A673 (cell line): Measurements from ENCODE around the gene NFATC3.

Source experiments
- EZH2 ChIP-seq: fragments of 200-600 bp; sonication (generic); IDR thresholded peaks from 2 replicates; pipeline ENCODE4 v1.6.1; 2017; ENCODE audit warnings: borderline replicate concordance, low read depth, mild to moderate bottlenecking, mixed read lengths, antibody characterized with exemption, low read length; ENCODE audit not compliant: poor library complexity, severe bottlenecking
- TF ChIP-seq, protein P1 (sequence below): fragments of 300-800, 200-600 bp; sonication (generic); conservative IDR thresholded peaks from 2 replicates; pipeline ENCODE4 v1.5.1; 2017; ENCODE audit warnings: low read depth, mild to moderate bottlenecking, antibody characterized with exemption, low read length, moderate library complexity, mixed read lengths

DNA sequence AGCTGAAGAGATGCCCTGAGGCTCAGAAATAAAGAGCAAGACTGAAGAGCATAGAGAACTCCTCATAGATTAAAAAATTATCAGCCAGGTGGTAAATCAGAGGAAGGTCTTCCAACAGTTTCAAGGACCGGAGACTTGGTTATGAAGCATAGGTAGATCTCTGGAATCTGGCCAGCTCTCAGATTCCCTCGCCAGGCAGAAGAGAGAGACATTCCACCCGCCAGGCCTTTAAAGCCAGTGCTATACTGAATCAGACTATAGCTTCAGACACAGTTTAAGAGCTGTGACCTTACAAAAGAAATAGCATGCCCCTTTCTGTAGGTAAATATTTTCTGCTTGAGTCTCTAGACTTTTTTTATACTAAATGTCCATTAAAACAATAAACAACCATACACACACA, 70.3 kb downstream of the NFATC3 start:
- TF ChIP-seq, protein P1, sequence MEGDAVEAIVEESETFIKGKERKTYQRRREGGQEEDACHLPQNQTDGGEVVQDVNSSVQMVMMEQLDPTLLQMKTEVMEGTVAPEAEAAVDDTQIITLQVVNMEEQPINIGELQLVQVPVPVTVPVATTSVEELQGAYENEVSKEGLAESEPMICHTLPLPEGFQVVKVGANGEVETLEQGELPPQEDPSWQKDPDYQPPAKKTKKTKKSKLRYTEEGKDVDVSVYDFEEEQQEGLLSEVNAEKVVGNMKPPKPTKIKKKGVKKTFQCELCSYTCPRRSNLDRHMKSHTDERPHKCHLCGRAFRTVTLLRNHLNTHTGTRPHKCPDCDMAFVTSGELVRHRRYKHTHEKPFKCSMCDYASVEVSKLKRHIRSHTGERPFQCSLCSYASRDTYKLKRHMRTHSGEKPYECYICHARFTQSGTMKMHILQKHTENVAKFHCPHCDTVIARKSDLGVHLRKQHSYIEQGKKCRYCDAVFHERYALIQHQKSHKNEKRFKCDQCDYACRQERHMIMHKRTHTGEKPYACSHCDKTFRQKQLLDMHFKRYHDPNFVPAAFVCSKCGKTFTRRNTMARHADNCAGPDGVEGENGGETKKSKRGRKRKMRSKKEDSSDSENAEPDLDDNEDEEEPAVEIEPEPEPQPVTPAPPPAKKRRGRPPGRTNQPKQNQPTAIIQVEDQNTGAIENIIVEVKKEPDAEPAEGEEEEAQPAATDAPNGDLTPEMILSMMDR = no peak
- TF ChIP-seq EZH2 = no peak
